Vagina (tissue), 2 donors: ENCODE results near the gene TKTL1. TPM values are rescaled to one million over a fixed set of nuclear protein-coding genes. Genes with fewer than 3 reads are reported as not detected.
A peak's percentile ranks its signal among the peaks of the same experiment; 100 is the strongest.

Experiments
- DNase-seq, 2 donors: peaks; one replicate each; pipeline ENCODE4 v3.0.0-alpha.2; 2017; ENCODE audit errors: extremely low spot score in 2 of 2
- H3K27ac ChIP-seq: fragments of 200-600 bp; sonication (generic); one replicate; pipeline ENCODE4 v1.5.1; 2019
- H3K27me3 ChIP-seq: fragments of 200-600 bp; sonication (generic); one replicate; pipeline ENCODE4 v1.5.1; 2019
- H3K36me3 ChIP-seq, 2 donors: fragments of 200-600 bp; sonication (generic); one replicate each; pipeline ENCODE4 v1.5.1; 2017 to 2019
- H3K4me1 ChIP-seq: fragments of 200-600 bp; sonication (generic); one replicate; pipeline ENCODE4 v1.5.1; 2019
- H3K4me3 ChIP-seq, 2 donors: fragments of 200-600 bp; sonication (generic); 1 replicate in 1 of 2; 2 replicates in 1 of 2; pipeline ENCODE4 v1.5.1; 2016 to 2019
- H3K9me3 ChIP-seq: fragments of 200-600 bp; sonication (generic); one replicate; pipeline ENCODE4 v1.5.1; 2019
- CTCF ChIP-seq, 3 experiments: fragments of 450-650 bp in 2 of 3; fragments of 200-600 bp in 1 of 3; sonication (generic) in 1 of 3; IDR thresholded peaks; one replicate each; pipeline ENCODE4 v1.5.1; 2017 to 2019; ENCODE audit warnings: antibody characterized with exemption in 3 of 3, mild to moderate bottlenecking in 2 of 3, moderate library complexity in 2 of 3
- POLR2A ChIP-seq, 2 donors: fragments of 450-650 bp; IDR thresholded peaks; one replicate each; pipeline ENCODE4 v1.6.1; 2017; ENCODE audit warnings: antibody characterized with exemption in 2 of 2, mild to moderate bottlenecking in 2 of 2, moderate library complexity in 2 of 2
- POLR2AphosphoS5 ChIP-seq, 2 donors: sonication (generic); formaldehyde crosslinking; IDR thresholded peaks; one replicate each; pipeline ENCODE4 v1.9.0; 2017; ENCODE audit warnings: antibody characterized with exemption in 2 of 2, mild to moderate bottlenecking in 2 of 2, low read depth in 1 of 2; ENCODE audit not compliant: insufficient read depth in 1 of 2
- intact Hi-C: fragments of 100-400 bp; cut with DNase I; formaldehyde crosslinking; loops from one replicate; pipeline ENCODE4 v1.15.1; 2023
- total RNA-seq: library from RNA; depleted of rRNA; stranded (reverse); fragments of >200 nt; gene quantifications from one replicate; pipeline ENCODE4 v1.2.3, GENCODE V29; 2016

Gene TKTL1
- total RNA-seq, 1 donor from 2014 or later: not detected

- intact Hi-C loops: no loop called here
- H3K36me3 ChIP-seq: no peaks in the 10 kb centered on the region
- no peak for DNase-seq
- no peaks in the 10 kb centered on the region for H3K4me1 ChIP-seq
- H3K27ac ChIP-seq: no peak overlapping the region
- no peak for TF ChIP-seq CTCF (IDR thresholded peaks at IDR 0.05)
- no peak for TF ChIP-seq POLR2AphosphoS5 (IDR thresholded peaks at IDR 0.05; ENCODE audit: insufficient read depth in 1 of 2, low read depth in 1 of 2)
- no peak for TF ChIP-seq POLR2A (IDR thresholded peaks at IDR 0.05)
- H3K27me3 ChIP-seq: no peaks in the 10 kb centered on the region
- no peaks in the 10 kb centered on the region for H3K9me3 ChIP-seq
- no peak overlapping the region for H3K4me3 ChIP-seq
Observed at GRCh38 chrX:154303476-154303875, 7.9 kb downstream of the TKTL1 start.

- no peak for DNase-seq
- Histone ChIP-seq H3K9me3 (no peaks in the 10 kb centered on the region), H3K36me3 (no peaks in the 10 kb centered on the region), H3K27me3 (no peaks in the 10 kb centered on the region), H3K27ac (no peak overlapping the region), H3K4me3 (no peak overlapping the region), H3K4me1 (no peaks in the 10 kb centered on the region)
- intact Hi-C loops: no loop called here
- TF ChIP-seq CTCF (IDR thresholded peaks at IDR 0.05) (no peak), POLR2A (IDR thresholded peaks at IDR 0.05) (no peak), POLR2AphosphoS5 (IDR thresholded peaks at IDR 0.05; ENCODE audit: insufficient read depth in 1 of 2, low read depth in 1 of 2) (no peak)
Observed at GRCh38 chrX:154304846-154305245, 9.3 kb downstream of the TKTL1 start.

GRCh38 chrX:154305541-154306205 is 10.1 kb downstream of the TKTL1 start:
- Histone ChIP-seq H3K4me1 (no peaks in the 10 kb centered on the region), H3K9me3 (no peaks in the 10 kb centered on the region), H3K27ac (no peak overlapping the region), H3K27me3 (no peaks in the 10 kb centered on the region), H3K36me3 (no peaks in the 10 kb centered on the region), H3K4me3 (no peak overlapping the region)
- DNase-seq: no peak
- intact Hi-C loops: no loop called here
- no peak for TF ChIP-seq POLR2AphosphoS5 (IDR thresholded peaks at IDR 0.05; ENCODE audit: insufficient read depth in 1 of 2, low read depth in 1 of 2)
- TF ChIP-seq POLR2A (IDR thresholded peaks at IDR 0.05): no peak
- no peak for TF ChIP-seq CTCF (IDR thresholded peaks at IDR 0.05)

- Histone ChIP-seq H3K9me3 (no peaks in the 10 kb centered on the region), H3K4me3 (no peak overlapping the region), H3K36me3 (no peaks in the 10 kb centered on the region), H3K4me1 (no peaks in the 10 kb centered on the region), H3K27me3 (no peaks in the 10 kb centered on the region), H3K27ac (no peak overlapping the region)
- TF ChIP-seq POLR2AphosphoS5 (IDR thresholded peaks at IDR 0.05; ENCODE audit: insufficient read depth in 1 of 2, low read depth in 1 of 2): no peak
- no peak for TF ChIP-seq POLR2A (IDR thresholded peaks at IDR 0.05)
- intact Hi-C loops: no loop called here
- DNase-seq: no peak
Observed at GRCh38 chrX:154307202-154307601, 11.6 kb downstream of the TKTL1 start.

- no peaks in the 10 kb centered on the region for H3K4me1 ChIP-seq
- TF ChIP-seq POLR2AphosphoS5 (IDR thresholded peaks at IDR 0.05; ENCODE audit: insufficient read depth in 1 of 2, low read depth in 1 of 2) (no peak), CTCF (IDR thresholded peaks at IDR 0.05) (peak in 2 of 3 experiments; percentile 24 to 44)
- no peaks in the 10 kb centered on the region for H3K9me3 ChIP-seq
- H3K27me3 ChIP-seq: no peaks in the 10 kb centered on the region
- no peak overlapping the region for H3K4me3 ChIP-seq
- no peak overlapping the region for H3K27ac ChIP-seq
- no peak for DNase-seq
- H3K36me3 ChIP-seq: no peaks in the 10 kb centered on the region
- intact Hi-C loops: no loop called here
Observed at GRCh38 chrX:154308108-154308946, 12.7 kb downstream of the TKTL1 start.
